Right ventricle myocardium superior (tissue), 1 donor: ENCODE measurements around the gene STAT4. TPM values are rescaled to one million over a fixed set of nuclear protein-coding genes. Genes with fewer than 3 reads are reported as not detected.

Source experiments
- ATAC-seq: fragments of 200-7000 bp; cut with Tn5 transposase; one replicate; pipeline ENCODE4 v1.9.1; 2020; ENCODE audit warnings: mild to moderate bottlenecking; ENCODE audit not compliant: poor library complexity
- DNase-seq: peaks from one replicate; pipeline ENCODE4 v3.0.0-alpha.2; 2020
- intact Hi-C: fragments of 100-400 bp; cut with DNase I; formaldehyde crosslinking; loops from one replicate; pipeline ENCODE4 v1.11.2; 2022
- total RNA-seq: library from RNA; stranded (reverse); fragmentation: NEBNext Ultra II Directional; extraction: Animal tissue kit (Norgen Biotek cat#: 25700); gene quantifications from one replicate; pipeline ENCODE4 v1.2.1, GENCODE V29; 2021
- donor health status: DM: no; HTN: yes; CAD: no; lungs with severe emphysema.

Gene STAT4
- total RNA-seq, 1 donor from 2014 or later, result 0.70 TPM

DNA sequence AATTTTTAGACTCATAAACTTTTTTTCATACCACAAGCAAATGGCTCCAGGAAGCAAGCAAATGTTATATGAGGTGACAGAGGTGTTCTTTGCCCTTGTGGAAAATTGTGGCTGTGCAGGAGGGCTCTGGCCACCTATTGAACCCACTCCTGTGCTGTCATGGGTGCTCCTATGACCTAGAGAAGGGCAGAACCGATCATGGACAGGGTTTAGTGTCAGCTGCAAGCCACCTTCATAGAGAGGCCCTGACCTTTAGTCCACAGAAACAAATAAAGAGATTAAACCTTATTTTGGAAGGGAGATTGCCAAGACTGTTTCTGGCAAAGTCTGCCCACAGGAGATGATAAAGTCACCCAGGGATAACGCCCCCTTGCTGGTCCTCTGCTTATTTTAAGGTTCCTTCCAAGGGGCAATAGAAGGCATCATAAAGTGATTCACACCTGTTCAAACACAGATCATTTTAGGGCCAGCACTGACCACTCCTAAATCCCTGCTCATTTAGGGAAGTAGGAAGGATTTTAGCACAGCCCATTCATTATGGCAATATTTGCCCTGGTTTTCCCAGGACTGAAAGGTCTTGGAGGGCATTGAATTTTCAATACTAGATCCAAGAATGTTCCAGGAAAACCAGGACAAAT is 26.1 kb upstream of the STAT4 start:
- DNase-seq, result no peak
- ATAC-seq, result no peak
- intact Hi-C loops, result no loop called here

- ATAC-seq (no peak), DNase-seq (no peak)
- intact Hi-C loops, result no loop called here
Observed at GRCh38 chr2:191176305-191176704, 25.5 kb upstream of the STAT4 start.

DNA sequence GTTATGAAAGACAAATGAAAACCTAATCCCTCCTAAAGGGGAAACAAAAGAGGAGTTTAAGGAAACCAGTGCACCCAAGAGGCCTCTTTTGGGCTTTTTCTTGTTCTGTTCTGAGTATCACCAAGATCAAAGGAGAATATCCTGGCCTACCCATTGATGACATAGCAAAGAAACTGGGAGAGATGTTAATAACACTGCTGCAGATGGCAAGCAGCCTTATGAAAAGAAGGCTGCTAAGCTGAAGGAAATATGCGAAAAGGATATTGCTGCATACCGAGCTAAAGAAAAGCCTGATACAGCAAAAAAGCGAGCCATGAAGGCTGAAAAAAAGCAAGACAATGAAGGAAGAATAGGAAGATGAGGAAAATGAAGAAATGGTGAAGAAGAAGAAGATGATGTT is 23.6 kb upstream of the STAT4 start:
- intact Hi-C loops, result no loop called here
- no peak for ATAC-seq
- no peak for DNase-seq

DNA sequence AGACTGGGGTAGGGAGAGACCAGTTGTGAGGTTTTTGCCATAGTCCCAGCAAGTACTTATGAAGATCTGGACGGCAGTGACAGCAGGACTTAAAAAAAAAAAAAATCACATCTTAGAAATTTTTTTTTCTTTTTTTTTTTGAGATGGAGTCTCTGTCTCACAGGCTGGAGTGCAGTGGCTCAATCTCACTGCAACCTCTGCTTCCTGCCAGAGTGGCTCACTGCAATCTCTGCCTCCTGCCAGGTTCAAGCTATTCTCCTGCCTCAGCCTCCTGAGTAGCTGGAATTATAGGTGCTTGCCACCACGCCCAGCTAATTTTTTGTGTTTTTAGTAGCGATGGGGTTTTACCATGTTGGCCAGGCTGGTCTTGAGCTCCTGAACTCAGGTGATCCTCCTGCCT is 22.4 kb upstream of the STAT4 start:
- intact Hi-C loops, result no loop called here
- ATAC-seq (no peak), DNase-seq (no peak)

- peak; percentile 37 for ATAC-seq
- intact Hi-C loops, result no loop called here
Observed at GRCh38 chr2:191171708-191172355, 21.0 kb upstream of the STAT4 start.

DNA sequence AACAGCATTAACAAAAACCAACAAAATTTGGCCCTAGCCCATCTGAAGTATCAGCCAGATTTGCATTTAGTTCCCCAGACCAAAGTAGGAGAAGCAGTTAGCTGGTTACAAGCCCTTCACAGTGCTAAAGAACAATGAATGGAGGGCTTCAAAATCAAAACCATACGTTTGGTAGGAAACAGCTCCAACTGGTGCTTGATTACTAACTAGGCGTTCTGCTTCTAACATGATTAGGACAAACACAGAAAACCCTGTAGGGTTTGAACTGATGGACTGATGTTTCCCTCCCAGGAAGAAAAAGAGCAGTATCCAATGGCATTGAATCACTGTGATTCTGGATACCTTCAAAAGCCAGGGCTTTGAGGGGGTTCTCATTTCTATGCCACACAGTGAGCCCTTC is 20.5 kb upstream of the STAT4 start:
- DNase-seq, result no peak
- no peak for ATAC-seq
- intact Hi-C loops, result no loop called here

More at GRCh38 chr2:191171708-191172355, 21.0 kb upstream of the STAT4 start:
- DNase-seq, result no peak

GRCh38 chr2:191170773-191171172 is 20.0 kb upstream of the STAT4 start:
- DNase-seq (no peak), ATAC-seq (no peak)
- intact Hi-C loops, result no loop called here

- intact Hi-C loops, result no loop called here
- no peak for DNase-seq
- ATAC-seq, result no peak
Observed at GRCh38 chr2:191170301-191170636, 19.5 kb upstream of the STAT4 start.

GRCh38 chr2:191169456-191170300 is 18.9 kb upstream of the STAT4 start:
- no peak for ATAC-seq
- no peak for DNase-seq
- intact Hi-C loops, result loop anchor here (5.0 kb wide), 1 partner anchor 348 kb away; no protein-coding TSS in a partner anchor

GRCh38 chr2:191167766-191168165 is 17.0 kb upstream of the STAT4 start:
- ATAC-seq, result peak; percentile 63
- intact Hi-C loops, result loop anchor here (5.0 kb wide), 1 partner anchor 350 kb away; no protein-coding TSS in a partner anchor
- no peak for DNase-seq

DNA sequence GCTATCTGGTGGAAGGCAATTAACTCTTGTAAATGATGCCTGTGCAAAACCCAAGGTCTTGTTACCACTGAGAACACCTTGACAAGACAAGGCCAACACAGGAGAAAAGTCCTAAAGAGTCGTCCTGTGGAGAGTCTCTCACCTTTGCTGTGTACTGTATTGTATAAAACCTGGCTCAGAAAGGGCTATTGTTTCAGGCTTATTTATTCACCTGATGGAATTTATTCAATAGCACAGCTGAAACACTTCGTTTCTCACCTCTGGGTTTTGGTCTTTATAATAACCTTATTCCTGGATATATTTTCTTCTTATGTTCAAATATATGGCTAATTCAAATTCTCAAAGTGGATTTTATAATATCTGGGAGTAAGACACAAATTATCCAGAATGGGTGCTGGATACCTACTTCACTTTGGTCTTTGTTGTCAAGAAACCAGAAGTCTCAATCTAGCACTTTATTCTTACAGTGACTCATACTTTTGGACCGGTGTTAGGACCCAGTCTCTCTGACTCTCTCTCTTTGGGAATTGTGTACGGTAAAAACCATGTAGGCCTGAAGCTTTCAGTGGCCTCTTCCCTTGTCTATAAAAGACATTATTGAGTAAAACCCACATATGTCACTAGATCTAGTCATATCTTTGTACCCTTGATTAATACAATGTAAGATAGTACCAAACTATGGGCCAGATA is 16.1 kb upstream of the STAT4 start:
- intact Hi-C loops, result loop anchor here (5.0 kb wide), 1 partner anchor 350 kb away; no protein-coding TSS in a partner anchor
- DNase-seq (no peak), ATAC-seq (no peak)

DNA sequence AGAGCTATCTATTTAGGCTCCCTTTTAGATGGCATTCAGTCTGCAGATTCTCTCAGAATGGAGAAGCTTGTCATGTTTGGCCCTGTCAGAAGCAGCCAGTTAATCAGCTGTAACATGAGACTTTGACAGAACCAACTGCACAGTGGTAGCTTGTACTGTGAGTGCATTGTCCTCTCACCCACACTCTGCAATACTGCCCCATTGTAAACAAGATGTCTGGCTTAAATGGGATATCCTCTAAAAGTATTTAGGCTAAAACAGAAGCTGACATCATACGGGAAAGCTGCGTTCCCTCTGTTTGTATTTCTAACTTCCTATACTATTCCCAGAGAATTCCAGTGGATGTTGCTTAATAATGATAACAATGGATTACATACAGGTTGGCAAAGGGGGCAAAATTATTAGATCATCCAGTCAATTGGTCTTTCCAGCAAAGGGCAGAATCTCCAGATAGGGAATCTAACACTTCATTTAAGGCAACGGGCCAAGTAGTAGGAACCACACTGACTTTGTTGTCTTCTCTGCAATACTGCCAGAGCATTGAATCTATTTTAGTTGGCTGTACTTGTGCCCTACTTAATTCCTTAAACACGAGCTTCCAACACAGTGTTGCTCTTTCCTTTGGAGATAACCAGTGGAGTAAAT is 15.4 kb upstream of the STAT4 start:
- no peak for DNase-seq
- ATAC-seq, result peak; percentile 91
- intact Hi-C loops, result loop anchor here (5.0 kb wide), 1 partner anchor 351 kb away; no protein-coding TSS in a partner anchor

DNA sequence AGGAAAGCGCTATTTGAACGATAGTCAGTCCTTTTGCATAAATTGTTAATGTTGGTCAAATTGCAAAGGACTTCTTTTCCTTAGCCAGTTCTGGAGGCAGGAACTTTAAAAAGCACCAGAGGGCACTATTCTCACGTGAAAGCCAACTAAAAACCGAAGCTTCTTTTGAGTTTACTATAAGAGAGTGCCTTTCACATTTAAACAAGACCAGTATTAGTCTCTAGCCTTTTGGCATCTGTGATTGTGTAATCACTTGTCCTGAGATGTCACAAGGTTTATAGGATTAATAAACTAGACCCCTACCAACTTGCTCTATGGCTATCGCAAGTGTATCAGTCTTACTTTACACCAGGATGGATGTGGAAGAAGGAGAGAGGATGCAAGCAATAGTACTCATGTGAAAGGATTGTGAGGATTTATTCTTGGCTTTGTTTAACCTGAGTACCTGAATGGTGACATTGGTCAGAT is 14.4 kb upstream of the STAT4 start:
- DNase-seq, result no peak
- intact Hi-C loops, result loop anchor here (5.0 kb wide), 1 partner anchor 352 kb away; no protein-coding TSS in a partner anchor
- peak; percentile 89 for ATAC-seq

DNA sequence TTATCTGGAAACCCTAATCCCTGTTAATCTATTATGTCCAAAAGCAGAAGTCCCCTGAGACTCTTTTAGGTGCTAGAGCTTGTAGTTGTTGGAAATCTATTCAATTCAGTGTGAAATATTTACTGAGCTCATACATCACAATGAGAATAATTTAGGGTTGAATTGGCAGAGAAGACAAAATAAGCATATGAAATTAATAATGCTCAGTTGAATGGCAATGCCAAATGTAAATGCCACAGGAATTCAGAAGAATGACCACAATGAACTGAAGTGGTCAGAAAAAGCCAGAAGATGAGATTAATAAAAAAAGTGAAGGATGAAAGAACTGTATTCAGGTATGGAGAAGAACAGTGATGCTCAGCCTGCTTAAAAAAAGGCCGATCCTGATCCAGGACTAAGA is 8.0 kb upstream of the STAT4 start:
- intact Hi-C loops, result no loop called here
- ATAC-seq, result no peak
- DNase-seq, result no peak

DNA sequence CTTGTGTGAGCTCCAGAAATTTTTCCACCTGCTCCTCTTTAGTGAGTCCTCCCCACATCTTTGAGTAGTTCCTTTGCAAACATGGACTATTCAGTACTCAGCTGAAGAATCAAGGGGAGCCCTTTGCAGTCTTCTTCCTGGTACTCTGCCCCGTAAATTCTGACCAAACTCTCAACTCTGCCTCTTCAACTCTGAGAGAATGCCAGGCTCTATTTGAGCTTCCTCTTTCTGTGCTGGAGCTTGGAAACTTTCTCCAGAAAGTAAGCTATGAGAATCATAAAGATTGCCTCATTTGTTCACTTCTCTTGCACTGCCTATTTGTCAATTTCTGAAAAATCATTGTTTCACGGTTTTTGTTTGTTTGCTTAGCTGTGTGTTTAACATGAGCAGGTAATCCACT is 7.4 kb upstream of the STAT4 start:
- intact Hi-C loops, result no loop called here
- ATAC-seq (no peak), DNase-seq (no peak)

- DNase-seq, result no peak
- intact Hi-C loops, result no loop called here
- peak; percentile 61 for ATAC-seq
Observed at GRCh38 chr2:191155608-191156071, 4.8 kb upstream of the STAT4 start.

GRCh38 chr2:191153716-191154115 is 2.9 kb upstream of the STAT4 start:
- intact Hi-C loops, result loop anchor here (5.0 kb wide), 1 partner anchor 101 kb away; no protein-coding TSS in a partner anchor
- ATAC-seq (no peak), DNase-seq (no peak)
